ENCODE data around the gene LONRF2.
A peak's percentile ranks its signal among the peaks of the same experiment; 100 is the strongest.

LONRF2 gene

GRCh38 chr2:100264121-100264520 lies 58.2 kb downstream of the LONRF2 start:
- no peak for DNase-seq (ENCODE audit: low read depth)
- no peak for TF ChIP-seq CTCF (IDR thresholded peaks at IDR 0.05; ENCODE audit: insufficient read depth, low read depth, low read length, missing control alignments)
- no peak overlapping the region for H3K4me3 ChIP-seq (ENCODE audit: low read depth, low read length)

GRCh38 chr2:100262555-100263320 lies 59.6 kb downstream of the LONRF2 start:
- no peak overlapping the region for H3K4me3 ChIP-seq (ENCODE audit: low read depth, low read length)
- peak; percentile 96 for TF ChIP-seq CTCF (IDR thresholded peaks at IDR 0.05; ENCODE audit: insufficient read depth, low read depth, low read length, missing control alignments)
- peak; percentile 47 for DNase-seq (ENCODE audit: low read depth)

GRCh38 chr2:100262046-100262445 lies 60.3 kb downstream of the LONRF2 start:
- no peak for TF ChIP-seq CTCF (IDR thresholded peaks at IDR 0.05; ENCODE audit: insufficient read depth, low read depth, low read length, missing control alignments)
- no peak overlapping the region for H3K4me3 ChIP-seq (ENCODE audit: low read depth, low read length)
- DNase-seq (ENCODE audit: low read depth) = no peak

GRCh38 chr2:100260712-100261620 lies 61.3 kb downstream of the LONRF2 start:
- peak; percentile 64 for DNase-seq (ENCODE audit: low read depth)
- no peak overlapping the region for H3K4me3 ChIP-seq (ENCODE audit: low read depth, low read length)
- TF ChIP-seq CTCF (IDR thresholded peaks at IDR 0.05; ENCODE audit: insufficient read depth, low read depth, low read length, missing control alignments) = peak; percentile 38

GRCh38 chr2:100259106-100259505 lies 63.2 kb downstream of the LONRF2 start:
- TF ChIP-seq CTCF (IDR thresholded peaks at IDR 0.05; ENCODE audit: insufficient read depth, low read depth, low read length, missing control alignments) = no peak
- no peak for DNase-seq (ENCODE audit: low read depth)

GRCh38 chr2:100257939-100258338 lies 64.4 kb downstream of the LONRF2 start:
- H3K4me3 ChIP-seq (ENCODE audit: low read depth, low read length) = no peak overlapping the region
- no peak for TF ChIP-seq CTCF (IDR thresholded peaks at IDR 0.05; ENCODE audit: insufficient read depth, low read depth, low read length, missing control alignments)

More at GRCh38 chr2:100259106-100259505, 63.2 kb downstream of the LONRF2 start:
- H3K4me3 ChIP-seq (ENCODE audit: low read depth, low read length) = no peak overlapping the region

More at GRCh38 chr2:100257939-100258338, 64.4 kb downstream of the LONRF2 start:
- DNase-seq (ENCODE audit: low read depth) = no peak

Data from GM12865 (cell line).